ENCODE measurements around the gene GZF1. TPM values are rescaled to one million over a fixed set of nuclear protein-coding genes. Genes with fewer than 3 reads are reported as not detected.

GZF1 gene
- total RNA-seq, 4 donors from 2014 or later, result 10.1 to 23.0 (median 13.3) TPM

- in situ Hi-C loops (cut with MboI; ENCODE audit: low sequenced_read_pairs in 4 of 4), result loop anchor here in 1 of 4 donors (25.0 kb wide), 1 partner anchor 204 kb away; the partner anchor contains the start of gene CST9
- Histone ChIP-seq H3K27ac (no peak overlapping the region), H3K36me3 (no peaks in the 10 kb centered on the region), H3K4me1 (peaks cover 49 to 57% of the 10 kb centered on the region in 2 donors), H3K9me3 (no peaks in the 10 kb centered on the region), H3K4me3 (no peak overlapping the region), H3K27me3 (no peaks in the 10 kb centered on the region)
- ATAC-seq (no peak), DNase-seq (no peak)
- intact Hi-C loops (cut with DNase I; ENCODE audit: low total_unique reads), result no loop called here
- TF ChIP-seq CTCF (IDR thresholded peaks at IDR 0.05 in 4 of 5, conservative IDR thresholded peaks at IDR 0.05 in 1 of 5) (no peak), POLR2A (IDR thresholded peaks at IDR 0.05) (no peak)
Measured at GRCh38 chr20:23407781-23408464, 45.9 kb downstream of the GZF1 start.

- no peak for TF ChIP-seq POLR2A (IDR thresholded peaks at IDR 0.05)
- TF ChIP-seq CTCF (IDR thresholded peaks at IDR 0.05 in 4 of 5, conservative IDR thresholded peaks at IDR 0.05 in 1 of 5), result no peak
- intact Hi-C loops (cut with DNase I; ENCODE audit: low total_unique reads), result no loop called here
- Histone ChIP-seq H3K9me3 (no peaks in the 10 kb centered on the region), H3K4me1 (peaks cover 53 to 58% of the 10 kb centered on the region in 2 donors), H3K27me3 (no peaks in the 10 kb centered on the region), H3K27ac (no peak overlapping the region), H3K4me3 (no peak overlapping the region), H3K36me3 (no peaks in the 10 kb centered on the region)
- DNase-seq (no peak), ATAC-seq (no peak)
- in situ Hi-C loops (cut with MboI; ENCODE audit: low sequenced_read_pairs in 4 of 4), result loop anchor here in 1 of 4 donors (25.0 kb wide), 1 partner anchor 203 kb away; the partner anchor contains the start of gene CST9
Measured at GRCh38 chr20:23408957-23409356, 47.0 kb downstream of the GZF1 start.

- Histone ChIP-seq H3K9me3 (no peaks in the 10 kb centered on the region), H3K27me3 (no peaks in the 10 kb centered on the region), H3K36me3 (no peaks in the 10 kb centered on the region), H3K4me3 (no peak overlapping the region), H3K4me1 (peaks cover 51 to 58% of the 10 kb centered on the region in 2 donors), H3K27ac (no peak overlapping the region)
- in situ Hi-C loops (cut with MboI; ENCODE audit: low sequenced_read_pairs in 4 of 4), result loop anchor here in 1 of 4 donors (25.0 kb wide), 1 partner anchor 203 kb away; the partner anchor contains the start of gene CST9
- no peak for DNase-seq
- TF ChIP-seq CTCF (IDR thresholded peaks at IDR 0.05 in 4 of 5, conservative IDR thresholded peaks at IDR 0.05 in 1 of 5) (no peak), POLR2A (IDR thresholded peaks at IDR 0.05) (no peak)
- intact Hi-C loops (cut with DNase I; ENCODE audit: low total_unique reads), result no loop called here
- ATAC-seq, result no peak
Measured at GRCh38 chr20:23409800-23410199, 47.8 kb downstream of the GZF1 start.

- Histone ChIP-seq H3K9me3 (no peaks in the 10 kb centered on the region), H3K4me3 (no peak overlapping the region), H3K36me3 (no peaks in the 10 kb centered on the region), H3K4me1 (peaks cover 54 to 61% of the 10 kb centered on the region in 2 donors), H3K27me3 (no peaks in the 10 kb centered on the region), H3K27ac (peak overlapping the region; percentile 25 to 69 (median 50))
- DNase-seq, result no peak
- ATAC-seq, result no peak
- TF ChIP-seq CTCF (IDR thresholded peaks at IDR 0.05 in 4 of 5, conservative IDR thresholded peaks at IDR 0.05 in 1 of 5) (no peak), POLR2A (IDR thresholded peaks at IDR 0.05) (no peak)
- in situ Hi-C loops (cut with MboI; ENCODE audit: low sequenced_read_pairs in 4 of 4) (loop anchor here in 1 of 4 donors (25.0 kb wide), 1 partner anchor 201 kb away; the partner anchor contains the start of gene CST9), intact Hi-C loops (cut with DNase I; ENCODE audit: low total_unique reads) (no loop called here)
Measured at GRCh38 chr20:23410916-23411695, 49.1 kb downstream of the GZF1 start.
